GM19239 (cell line): ENCODE results near the gene CLNK.

Experiments
- DNase-seq: peaks from one replicate; pipeline ENCODE4 v3.0.0; 2011; ENCODE audit warnings: low spot score; ENCODE audit not compliant: insufficient read length
- FAIRE-seq: peaks from 2 replicates; lab custom pipeline; 2011; peaks lifted over from hg19 to GRCh38; lab: Jason Lieb, UNC

The CLNK gene

DNA sequence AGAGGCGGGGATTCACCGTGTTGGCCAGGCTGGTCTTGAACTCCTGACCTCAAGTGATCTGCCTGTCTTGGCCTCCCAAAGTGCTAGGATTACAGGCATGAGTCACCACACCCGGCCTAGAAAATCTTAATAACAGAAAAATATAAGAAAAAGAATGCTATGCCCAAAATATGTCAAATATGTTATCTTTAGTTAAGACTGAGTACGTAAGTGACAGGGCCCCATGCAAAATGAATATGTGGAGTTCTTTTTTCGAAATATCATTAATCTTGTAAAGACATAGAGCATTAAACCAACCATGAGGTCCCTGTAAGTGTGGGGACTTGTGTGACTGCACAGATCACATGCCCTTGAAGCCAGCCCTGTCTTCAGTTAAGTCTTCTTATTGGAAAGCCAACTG, 218.4 kb downstream of the CLNK start:
- no peak for FAIRE-seq

GRCh38 chr4:10462876-10463275, 221.7 kb downstream of the CLNK start:
- DNase-seq (no peak), FAIRE-seq (no peak)

More for the DNA sequence above, 218.4 kb downstream of the CLNK start:
- no peak for DNase-seq

GRCh38 chr4:10461850-10462400, 222.6 kb downstream of the CLNK start:
- no peak for DNase-seq
- FAIRE-seq = no peak

- DNase-seq (peak; percentile 83), FAIRE-seq (peak; percentile 84)
These were observed 223.3 kb downstream of the CLNK start for GRCh38 chr4:10461091-10461849.

DNA sequence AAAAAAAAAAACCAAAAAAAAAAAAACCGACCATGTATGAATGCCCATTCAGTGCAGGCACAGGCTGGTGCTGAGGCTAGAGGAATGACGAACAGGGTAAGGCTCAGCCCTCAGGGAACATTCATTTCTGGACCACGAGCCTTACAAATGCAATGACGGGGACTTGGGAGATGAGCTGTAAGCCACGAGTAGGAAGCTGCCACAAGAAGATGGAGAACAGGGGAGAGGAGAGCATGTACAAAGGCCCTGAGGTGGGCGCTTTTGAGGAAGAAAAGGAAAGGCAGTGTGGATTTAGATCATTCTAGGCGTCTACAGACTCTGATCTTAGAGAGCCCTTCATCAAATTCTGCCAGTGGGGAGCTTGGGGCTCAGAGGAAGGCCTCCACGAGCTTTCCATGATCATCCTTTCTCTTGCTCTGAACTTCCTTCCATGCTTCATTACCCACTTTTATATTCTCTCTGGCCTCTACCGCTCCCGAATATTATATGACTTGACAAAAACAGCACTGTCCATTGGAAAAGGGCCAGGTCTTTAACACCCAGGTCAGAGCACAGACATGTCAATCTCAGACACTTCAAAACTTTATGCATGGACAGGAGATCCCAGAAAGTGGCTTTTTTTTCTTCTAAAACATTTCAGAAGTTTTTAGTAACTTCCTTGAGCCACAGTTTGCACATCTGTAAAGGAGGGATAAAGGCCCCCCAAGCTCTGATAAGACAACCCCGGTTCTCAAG, 224.1 kb downstream of the CLNK start:
- DNase-seq (no peak), FAIRE-seq (no peak)

- FAIRE-seq (no peak), DNase-seq (no peak)
These were observed 225.3 kb downstream of the CLNK start for GRCh38 chr4:10459305-10459704.

- no peak for DNase-seq
- FAIRE-seq = no peak
These were observed 226.4 kb downstream of the CLNK start for GRCh38 chr4:10458177-10458576.

- peak; percentile 84 for DNase-seq
- FAIRE-seq = peak; percentile 83
These were observed 227.2 kb downstream of the CLNK start, which contains the start of gene ZNF518B for GRCh38 chr4:10457255-10457801. Gene ZNF518B (minus strand): TSS chr4:10457426. CDS start chr4:10446328, 11,098 bp downstream.

GRCh38 chr4:10456595-10457254, 227.8 kb downstream of the CLNK start:
- FAIRE-seq (peak; percentile 55), DNase-seq (peak; percentile 64)

DNA sequence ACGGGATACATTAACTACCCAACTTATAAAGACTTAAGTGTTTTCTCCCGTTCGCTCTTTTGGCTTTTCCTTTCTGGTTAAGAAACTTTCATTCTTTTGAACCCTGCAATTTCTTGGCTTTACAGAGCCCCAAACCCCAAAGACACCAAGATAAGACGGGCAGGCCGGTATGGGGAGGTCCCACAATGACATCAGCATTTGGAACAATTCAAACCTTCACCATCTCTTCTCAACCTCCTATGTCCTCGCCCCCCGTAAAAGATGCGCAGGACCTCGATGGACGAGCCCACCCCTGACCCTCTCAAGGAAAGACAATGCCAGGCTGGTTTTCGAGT, 228.3 kb downstream of the CLNK start:
- DNase-seq (no peak), FAIRE-seq (no peak)

- DNase-seq = no peak
- no peak for FAIRE-seq
These were observed 229.4 kb downstream of the CLNK start for GRCh38 chr4:10455133-10455532.

DNA sequence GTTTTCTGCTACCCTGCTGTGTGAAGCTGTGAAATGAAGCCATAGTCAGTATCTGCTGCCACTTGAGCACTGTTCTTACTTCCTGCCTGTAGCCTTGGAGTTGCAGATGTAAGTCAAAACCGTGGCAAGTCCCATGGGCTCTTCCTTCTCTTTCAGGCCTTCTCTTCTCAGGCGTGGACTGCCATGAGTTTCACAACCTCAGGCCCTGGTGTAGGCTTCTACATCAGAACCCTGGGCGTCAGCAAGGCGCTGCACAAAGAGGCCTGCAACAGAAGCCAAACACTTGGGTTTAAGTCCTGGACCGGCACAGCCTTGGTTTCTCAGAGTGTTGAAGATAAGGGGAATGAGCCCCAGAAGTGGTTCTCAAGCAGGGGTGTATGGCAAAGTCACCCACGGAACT, 229.8 kb downstream of the CLNK start:
- DNase-seq (no peak), FAIRE-seq (no peak)

DNA sequence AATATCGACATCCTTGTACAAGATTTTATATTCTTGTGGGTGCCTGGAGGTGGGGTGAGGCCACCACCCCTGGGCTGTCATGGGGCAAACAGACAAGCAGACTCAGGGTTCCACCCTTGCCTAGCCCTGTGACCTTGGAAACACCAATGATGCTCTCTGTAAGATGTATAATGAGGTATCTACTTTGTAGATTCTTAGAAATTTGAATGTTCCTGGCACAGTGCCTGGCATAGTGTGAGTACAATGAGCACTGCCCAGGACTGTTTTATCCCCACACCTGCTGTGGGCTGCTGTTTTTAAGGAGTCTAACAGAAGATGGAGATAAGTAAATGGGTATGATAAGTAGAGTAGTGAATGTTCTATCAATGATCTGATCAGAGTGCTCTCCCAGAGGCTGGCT, 230.4 kb downstream of the CLNK start:
- FAIRE-seq (no peak), DNase-seq (no peak)

DNA sequence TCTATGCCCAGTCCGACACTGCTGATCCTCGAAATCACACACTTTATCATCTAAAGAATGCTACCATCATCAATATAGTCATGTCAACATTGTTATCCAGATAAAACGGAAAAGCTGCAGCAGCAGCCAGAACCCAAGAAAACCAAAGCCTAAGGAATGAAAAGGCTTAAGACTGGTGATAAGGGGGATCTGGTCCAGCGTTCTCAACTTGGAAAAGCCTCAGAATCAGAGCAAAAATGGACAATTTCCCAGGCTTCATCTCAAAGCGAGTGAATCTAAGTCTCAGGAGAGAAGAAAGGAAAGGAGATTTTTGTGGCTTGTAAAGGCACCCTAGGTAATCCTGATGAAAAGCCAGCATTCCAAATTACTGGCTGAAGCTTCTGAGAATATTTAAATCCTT, 235.6 kb downstream of the CLNK start:
- no peak for FAIRE-seq
- no peak for DNase-seq

- no peak for FAIRE-seq
These were observed 241.6 kb downstream of the CLNK start for GRCh38 chr4:10442976-10443375.

DNA sequence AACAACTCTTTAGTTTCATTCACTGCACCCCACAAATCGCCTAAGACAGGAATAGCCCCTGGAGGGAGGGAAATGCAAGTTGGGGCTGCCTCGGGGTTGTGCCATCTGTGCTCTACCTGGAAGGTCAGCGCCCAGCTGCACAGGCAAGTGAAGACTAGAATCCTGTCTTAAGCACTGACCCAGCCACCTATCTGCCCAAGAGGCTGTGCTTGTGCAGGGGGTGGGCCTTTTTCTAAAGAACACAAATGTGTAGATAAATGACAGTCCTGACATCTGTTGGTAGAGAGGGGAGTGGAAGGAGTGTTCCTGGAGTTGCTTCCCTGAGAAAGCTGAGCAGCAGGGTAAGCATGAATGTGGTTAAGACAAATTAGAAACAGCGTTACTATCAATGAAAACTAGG, 243.1 kb downstream of the CLNK start:
- FAIRE-seq = no peak
- DNase-seq = no peak

More at GRCh38 chr4:10442976-10443375, 241.6 kb downstream of the CLNK start:
- no peak for DNase-seq

- FAIRE-seq = no peak
These were observed 245.6 kb downstream of the CLNK start for GRCh38 chr4:10438924-10439323.

GRCh38 chr4:10437735-10438134, 246.8 kb downstream of the CLNK start:
- DNase-seq (no peak), FAIRE-seq (no peak)

More at GRCh38 chr4:10438924-10439323, 245.6 kb downstream of the CLNK start:
- no peak for DNase-seq
